ENCODE results near the gene OSBPL10. TPM values are rescaled to one million over a fixed set of nuclear protein-coding genes. Genes with fewer than 3 reads are reported as not detected.

The OSBPL10 gene
- total RNA-seq, 1 experiment from 2014 or later = 172 TPM

DNA sequence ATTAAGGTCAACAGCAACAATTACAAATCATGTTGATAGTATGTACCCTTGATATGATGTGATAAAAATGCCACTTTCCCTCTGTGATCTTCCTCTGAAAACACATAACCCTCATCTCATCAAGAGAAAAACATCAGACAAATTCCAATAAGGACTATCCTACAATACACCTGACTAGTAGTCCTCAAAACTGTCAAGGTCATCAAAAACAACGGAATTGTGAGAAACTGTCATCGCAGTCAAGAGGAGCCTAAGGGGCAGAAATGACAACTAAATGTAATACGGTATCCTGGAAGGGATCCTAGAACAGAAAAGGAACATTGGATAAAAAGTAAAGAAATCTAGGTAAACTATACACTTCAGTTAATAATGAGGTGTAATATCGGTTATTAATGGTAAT, 59.2 kb downstream of the OSBPL10 start:
- H3K9me3 Mint-ChIP-seq (ENCODE audit: unreplicated experiment) = peaks cover 10% of the 10 kb centered on the region
- BruUV-seq (replicated peaks) = no TSS peak
- H3K4me1 Mint-ChIP-seq (ENCODE audit: insufficient read depth, unreplicated experiment) = peaks cover 48% of the 10 kb centered on the region
- no peak overlapping the region for H3K27ac Mint-ChIP-seq (ENCODE audit: low read depth, unreplicated experiment)
- intact Hi-C loops (cut with micrococcal nuclease) = no loop called here
- ChIA-PET CTCF (no interaction called here), POLR2A (no interaction called here)
- H3K36me3 Mint-ChIP-seq (ENCODE audit: insufficient read depth, unreplicated experiment) = peaks cover 25% of the 10 kb centered on the region
- TF ChIP-seq, protein P1, sequence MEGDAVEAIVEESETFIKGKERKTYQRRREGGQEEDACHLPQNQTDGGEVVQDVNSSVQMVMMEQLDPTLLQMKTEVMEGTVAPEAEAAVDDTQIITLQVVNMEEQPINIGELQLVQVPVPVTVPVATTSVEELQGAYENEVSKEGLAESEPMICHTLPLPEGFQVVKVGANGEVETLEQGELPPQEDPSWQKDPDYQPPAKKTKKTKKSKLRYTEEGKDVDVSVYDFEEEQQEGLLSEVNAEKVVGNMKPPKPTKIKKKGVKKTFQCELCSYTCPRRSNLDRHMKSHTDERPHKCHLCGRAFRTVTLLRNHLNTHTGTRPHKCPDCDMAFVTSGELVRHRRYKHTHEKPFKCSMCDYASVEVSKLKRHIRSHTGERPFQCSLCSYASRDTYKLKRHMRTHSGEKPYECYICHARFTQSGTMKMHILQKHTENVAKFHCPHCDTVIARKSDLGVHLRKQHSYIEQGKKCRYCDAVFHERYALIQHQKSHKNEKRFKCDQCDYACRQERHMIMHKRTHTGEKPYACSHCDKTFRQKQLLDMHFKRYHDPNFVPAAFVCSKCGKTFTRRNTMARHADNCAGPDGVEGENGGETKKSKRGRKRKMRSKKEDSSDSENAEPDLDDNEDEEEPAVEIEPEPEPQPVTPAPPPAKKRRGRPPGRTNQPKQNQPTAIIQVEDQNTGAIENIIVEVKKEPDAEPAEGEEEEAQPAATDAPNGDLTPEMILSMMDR (IDR thresholded peaks at IDR 0.05; ENCODE audit: unreplicated experiment) = no peak
- no peak overlapping the region for H3K4me3 Mint-ChIP-seq (ENCODE audit: unreplicated experiment)
- no peaks in the 10 kb centered on the region for H3K27me3 Mint-ChIP-seq (ENCODE audit: insufficient read depth, unreplicated experiment)
- no peak for DNase-seq (ENCODE audit: unreplicated experiment)

DNA sequence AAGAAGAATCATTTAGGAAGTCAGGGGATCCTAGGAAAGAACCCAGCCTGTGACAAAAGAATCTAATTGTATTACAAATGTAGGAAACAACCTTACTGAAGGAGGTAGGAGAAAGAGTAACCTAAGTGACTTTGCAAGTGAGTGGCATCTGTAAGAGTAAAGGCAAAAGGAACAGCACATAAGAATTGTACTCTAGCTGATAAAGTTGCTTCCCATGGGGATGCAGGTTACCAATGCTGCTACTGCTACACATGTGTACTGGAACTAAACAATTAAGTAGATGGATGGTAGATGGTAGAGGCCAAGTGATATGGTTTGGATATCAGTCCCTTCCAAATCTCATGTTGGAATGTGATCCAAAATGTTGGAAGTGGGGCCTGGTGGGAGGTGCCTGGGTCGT, 60.8 kb downstream of the OSBPL10 start:
- Mint-ChIP-seq H3K27ac (ENCODE audit: low read depth, unreplicated experiment) (no peak overlapping the region), H3K9me3 (ENCODE audit: unreplicated experiment) (peaks cover 10% of the 10 kb centered on the region)

DNA sequence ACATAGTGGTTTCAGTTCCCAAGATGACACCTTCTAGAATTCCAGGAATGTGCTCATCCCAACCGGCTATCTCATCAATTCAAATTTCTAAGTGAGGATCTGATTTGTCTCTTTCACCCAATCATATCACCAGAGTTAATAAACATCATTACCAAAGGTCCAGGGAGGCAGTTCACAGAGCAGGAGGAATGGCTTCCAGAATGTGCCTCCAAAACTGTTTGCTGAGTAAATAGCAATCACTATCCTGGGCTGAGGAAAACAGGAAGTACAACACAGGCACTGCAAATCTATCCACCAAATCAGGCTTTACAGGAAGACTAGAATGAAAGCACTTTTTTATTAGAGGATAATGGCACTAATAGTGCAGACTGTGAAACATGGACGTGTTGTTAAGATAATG, 61.5 kb downstream of the OSBPL10 start:
- TF ChIP-seq, protein P1 (IDR thresholded peaks at IDR 0.05; ENCODE audit: unreplicated experiment) = no peak
- peaks cover 10% of the 10 kb centered on the region for H3K9me3 Mint-ChIP-seq (ENCODE audit: unreplicated experiment)
- DNase-seq (ENCODE audit: unreplicated experiment) = no peak
- no peak overlapping the region for H3K4me3 Mint-ChIP-seq (ENCODE audit: unreplicated experiment)
- CTCF ChIA-PET = interaction anchor here (0.6 kb wide), 1 partner anchor 61 kb away, joined by 3 read pairs; no protein-coding TSS in a partner anchor
- no peaks in the 10 kb centered on the region for H3K27me3 Mint-ChIP-seq (ENCODE audit: insufficient read depth, unreplicated experiment)
- H3K4me1 Mint-ChIP-seq (ENCODE audit: insufficient read depth, unreplicated experiment) = peaks cover 56% of the 10 kb centered on the region
- no peak overlapping the region for H3K27ac Mint-ChIP-seq (ENCODE audit: low read depth, unreplicated experiment)
- POLR2A ChIA-PET = no interaction called here
- intact Hi-C loops (cut with micrococcal nuclease) = no loop called here
- peaks cover 25% of the 10 kb centered on the region for H3K36me3 Mint-ChIP-seq (ENCODE audit: insufficient read depth, unreplicated experiment)
- no TSS peak for BruUV-seq (replicated peaks)

More for the DNA sequence above, 60.8 kb downstream of the OSBPL10 start:
- no peaks in the 10 kb centered on the region for H3K27me3 Mint-ChIP-seq (ENCODE audit: insufficient read depth, unreplicated experiment)
- peaks cover 56% of the 10 kb centered on the region for H3K4me1 Mint-ChIP-seq (ENCODE audit: insufficient read depth, unreplicated experiment)
- no peak overlapping the region for H3K4me3 Mint-ChIP-seq (ENCODE audit: unreplicated experiment)
- BruUV-seq (replicated peaks) = no TSS peak
- DNase-seq (ENCODE audit: unreplicated experiment) = no peak
- CTCF ChIA-PET = interaction anchor here (0.5 to 0.6 kb wide), 2 partner anchors 8 to 48 kb away, joined by 3 to 4 read pairs; no protein-coding TSS in a partner anchor
- H3K36me3 Mint-ChIP-seq (ENCODE audit: insufficient read depth, unreplicated experiment) = peaks cover 25% of the 10 kb centered on the region
- intact Hi-C loops (cut with micrococcal nuclease) = no loop called here
- TF ChIP-seq, protein P1 (IDR thresholded peaks at IDR 0.05; ENCODE audit: unreplicated experiment) = no peak
- POLR2A ChIA-PET = no interaction called here

DNA sequence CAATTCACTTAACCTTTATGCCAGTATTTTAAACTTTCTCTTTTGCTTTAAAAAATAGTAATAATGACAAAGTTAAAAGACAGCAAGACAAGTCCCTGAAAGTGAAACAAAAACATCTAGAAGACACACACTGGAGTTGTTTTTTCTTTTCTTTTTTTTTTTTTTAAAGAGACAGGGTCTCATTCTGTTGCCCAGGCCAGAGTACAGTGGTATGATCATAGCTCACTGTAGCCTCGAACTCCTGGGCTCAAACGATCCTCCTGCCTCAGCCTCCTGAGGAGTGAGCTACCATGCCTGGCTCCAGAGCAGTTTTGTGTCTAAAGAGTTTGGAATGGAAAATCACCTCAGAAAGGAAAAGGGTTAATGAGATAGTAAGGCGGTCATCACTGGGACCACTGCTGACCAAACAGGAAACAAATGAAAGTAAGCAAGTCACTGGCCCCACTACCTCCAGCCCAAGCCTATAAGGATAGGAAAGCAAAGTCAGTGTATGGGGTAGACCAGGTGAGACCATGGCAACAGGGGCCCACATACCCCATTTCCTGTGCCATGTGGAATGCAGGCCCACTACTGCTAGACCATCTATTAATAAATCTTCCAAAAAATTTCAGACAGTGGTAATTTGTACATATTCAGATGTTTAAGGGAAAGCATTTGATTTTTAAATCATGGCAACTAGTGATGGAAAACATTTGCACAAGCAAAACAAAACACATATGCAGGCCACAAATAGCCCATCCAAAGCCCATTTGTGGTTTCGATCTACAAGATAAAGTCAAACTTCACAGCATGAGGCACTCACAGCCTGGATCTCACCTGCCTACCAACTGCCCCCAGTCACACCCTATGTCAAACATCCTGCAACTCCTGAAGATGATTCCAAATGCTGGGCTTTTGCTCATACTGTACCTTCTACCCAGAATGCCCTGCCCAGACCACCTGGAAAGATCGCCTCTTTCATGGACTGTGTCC, 62.6 kb downstream of the OSBPL10 start:
- Mint-ChIP-seq H3K4me1 (ENCODE audit: insufficient read depth, unreplicated experiment) (peaks cover 55% of the 10 kb centered on the region), H3K27ac (ENCODE audit: low read depth, unreplicated experiment) (peak overlapping the region; percentile 78), H3K9me3 (ENCODE audit: unreplicated experiment) (peaks cover 10% of the 10 kb centered on the region), H3K36me3 (ENCODE audit: insufficient read depth, unreplicated experiment) (peaks cover 18% of the 10 kb centered on the region), H3K27me3 (ENCODE audit: insufficient read depth, unreplicated experiment) (no peaks in the 10 kb centered on the region), H3K4me3 (ENCODE audit: unreplicated experiment) (peak overlapping the region; percentile 43)
- no peak for DNase-seq (ENCODE audit: unreplicated experiment)
- ChIA-PET POLR2A (interaction anchor here (0.8 to 4.1 kb wide), 11 partner anchors 9 to 387 kb away, joined by 3 to 22 read pairs (median 4); no protein-coding TSS in a partner anchor), CTCF (interaction anchor here (0.8 kb wide), 1 partner anchor 133 kb away, joined by 3 read pairs; no protein-coding TSS in a partner anchor)
- TF ChIP-seq, protein P1 (IDR thresholded peaks at IDR 0.05; ENCODE audit: unreplicated experiment) = no peak
- no TSS peak for BruUV-seq (replicated peaks)
- intact Hi-C loops (cut with micrococcal nuclease) = no loop called here

All from MCF 10A (cell line).